GM19043 (cell line): Measurements from ENCODE around the gene COL18A1.
"Not testable (repeated sequence)": the region's sequence is repeated elsewhere in the genome, so short reads cannot be mapped to it uniquely, and the experiment has no call there.

Experiments used
- ATAC-seq: cut with Tn5 transposase; IDR thresholded peaks from one replicate; pipeline ENCODE4 v1.9.1; 2021; ENCODE audit warnings: low read depth; ENCODE audit not compliant: unreplicated experiment

Gene COL18A1

GRCh38 chr21:45436351-45437065 lies 31.5 kb downstream of the COL18A1 start:
- no peak for ATAC-seq

- ATAC-seq: not testable (repeated sequence)
Observed at GRCh38 chr21:45437844-45438243, 32.9 kb downstream of the COL18A1 start.

GRCh38 chr21:45438391-45439145 lies 33.6 kb downstream of the COL18A1 start:
- no peak for ATAC-seq

- ATAC-seq: no peak
Observed at GRCh38 chr21:45439161-45439872, 34.4 kb downstream of the COL18A1 start.

GRCh38 chr21:45439901-45440461 lies 35.0 kb downstream of the COL18A1 start:
- ATAC-seq: no peak

- no peak for ATAC-seq
Observed at GRCh38 chr21:45440736-45441350, 35.9 kb downstream of the COL18A1 start.

- ATAC-seq: no peak
Observed at GRCh38 chr21:45441431-45442255, 36.7 kb downstream of the COL18A1 start.

- ATAC-seq: no peak
Observed at GRCh38 chr21:45442276-45442675, 37.3 kb downstream of the COL18A1 start.

GRCh38 chr21:45442686-45443594 lies 38.0 kb downstream of the COL18A1 start:
- not testable (repeated sequence) for ATAC-seq

- ATAC-seq: no peak
Observed at GRCh38 chr21:45443595-45444181, 38.7 kb downstream of the COL18A1 start.

- no peak for ATAC-seq
Observed at GRCh38 chr21:45444385-45444784, 39.4 kb downstream of the COL18A1 start.

- ATAC-seq: no peak
Observed at GRCh38 chr21:45445369-45445768, 40.4 kb downstream of the COL18A1 start.

GRCh38 chr21:45447821-45448220 lies 42.9 kb downstream of the COL18A1 start:
- ATAC-seq: no peak

- ATAC-seq: no peak
Observed at GRCh38 chr21:45448283-45448809, 43.4 kb downstream of the COL18A1 start.

- no peak for ATAC-seq
Observed at GRCh38 chr21:45448810-45449657, 44.1 kb downstream of the COL18A1 start.

GRCh38 chr21:45449658-45450422 lies 44.9 kb downstream of the COL18A1 start:
- no peak for ATAC-seq
